Right kidney (tissue), 9 donors: Measurements from ENCODE around the gene GPR137C.

ENCODE experiments used
- DNase-seq: peaks from one replicate; pipeline ENCODE4 v3.0.0-alpha.2; 2016
- long read RNA-seq, 8 donors: transcript quantifications; one replicate each; lab custom pipeline, GENCODE V29; 2026

Gene GPR137C, protein sequence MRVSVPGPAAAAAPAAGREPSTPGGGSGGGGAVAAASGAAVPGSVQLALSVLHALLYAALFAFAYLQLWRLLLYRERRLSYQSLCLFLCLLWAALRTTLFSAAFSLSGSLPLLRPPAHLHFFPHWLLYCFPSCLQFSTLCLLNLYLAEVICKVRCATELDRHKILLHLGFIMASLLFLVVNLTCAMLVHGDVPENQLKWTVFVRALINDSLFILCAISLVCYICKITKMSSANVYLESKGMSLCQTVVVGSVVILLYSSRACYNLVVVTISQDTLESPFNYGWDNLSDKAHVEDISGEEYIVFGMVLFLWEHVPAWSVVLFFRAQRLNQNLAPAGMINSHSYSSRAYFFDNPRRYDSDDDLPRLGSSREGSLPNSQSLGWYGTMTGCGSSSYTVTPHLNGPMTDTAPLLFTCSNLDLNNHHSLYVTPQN
- long read RNA-seq, donor 1, full-length matches to known transcripts: 1 of 1 reads
- long read RNA-seq, donor 1, partial matches to known transcripts: 0 of 1 reads
- long read RNA-seq, donor 1, other reads (novel, unspliced or antisense): 0 of 1 reads
- long read RNA-seq, donor 2: 0 reads
- long read RNA-seq, donor 3: 0 reads
- long read RNA-seq, donor 4, partial matches to known transcripts: 0 of 3 reads
- long read RNA-seq, donor 4, other reads (novel, unspliced or antisense): 0 of 3 reads
- long read RNA-seq, donor 5, partial matches to known transcripts: 0 of 1 reads
- long read RNA-seq, donor 5, other reads (novel, unspliced or antisense): 0 of 1 reads
- long read RNA-seq, donor 6, partial matches to known transcripts: 0 of 1 reads
- long read RNA-seq, donor 6, other reads (novel, unspliced or antisense): 0 of 1 reads
- long read RNA-seq, donor 7: 0 reads
- long read RNA-seq, donor 8: 0 reads

DNA sequence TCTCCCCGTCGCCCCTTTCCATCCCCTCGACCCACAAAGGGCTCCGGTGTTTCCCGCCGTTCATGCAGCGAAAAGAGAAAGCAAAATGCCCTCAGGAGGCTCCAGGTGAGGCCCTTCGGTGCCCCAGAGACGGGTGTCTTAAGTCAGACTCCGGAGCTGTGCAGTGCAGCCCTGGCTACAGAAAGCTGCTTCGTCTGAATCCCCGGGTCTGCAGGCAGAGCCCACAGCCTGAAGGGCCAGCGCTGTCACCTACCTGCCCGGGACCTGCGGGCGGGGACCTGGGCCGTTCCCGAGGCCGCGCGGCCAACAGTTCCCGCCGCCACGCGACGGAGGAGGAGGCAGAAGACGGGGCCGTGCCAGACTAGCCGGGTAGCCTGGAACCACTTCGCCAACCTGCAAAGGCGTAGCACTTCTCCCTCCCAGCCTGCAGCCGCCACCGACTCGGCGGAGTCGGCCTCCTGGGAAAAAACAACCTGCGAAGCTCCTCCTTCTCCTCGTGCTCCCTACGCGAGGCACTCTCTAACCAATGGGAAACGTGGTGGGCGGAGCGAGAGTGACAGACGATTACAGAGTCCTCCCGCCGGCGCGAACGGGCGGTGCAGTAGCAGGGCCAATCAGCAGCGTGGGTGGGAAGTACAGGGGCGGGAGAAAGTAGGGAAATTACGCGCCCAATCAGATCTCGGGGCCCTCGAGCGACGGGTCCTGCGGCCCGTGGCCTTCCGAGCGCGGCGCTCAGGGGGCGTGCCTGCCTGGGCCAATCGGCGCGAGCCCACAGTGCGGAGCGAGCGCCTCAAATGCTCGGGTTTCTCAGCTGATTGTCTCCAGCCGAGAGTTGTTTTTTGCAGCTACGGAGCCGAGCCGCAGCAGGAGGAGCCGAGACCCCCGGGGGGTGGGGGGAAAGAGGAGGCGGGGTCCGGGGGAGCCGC, at the start of gene GPR137C, which contains the start of gene TXNDC16:
TSS of gene GPR137C (plus strand) at position 774 of the 926 bp plus-strand sequence. CDS start 312 bp downstream, outside the sequence.
TSS of gene TXNDC16 (minus strand) at position 443 of the 926 bp plus-strand sequence. CDS start 8,948 bp downstream, outside the sequence.
- DNase-seq: peak; percentile 92

GRCh38 chr14:52513249-52513648, 39.4 kb upstream of the GPR137C start:
- DNase-seq: no peak

GRCh38 chr14:52514046-52514811, 38.4 kb upstream of the GPR137C start:
- DNase-seq: no peak

DNA sequence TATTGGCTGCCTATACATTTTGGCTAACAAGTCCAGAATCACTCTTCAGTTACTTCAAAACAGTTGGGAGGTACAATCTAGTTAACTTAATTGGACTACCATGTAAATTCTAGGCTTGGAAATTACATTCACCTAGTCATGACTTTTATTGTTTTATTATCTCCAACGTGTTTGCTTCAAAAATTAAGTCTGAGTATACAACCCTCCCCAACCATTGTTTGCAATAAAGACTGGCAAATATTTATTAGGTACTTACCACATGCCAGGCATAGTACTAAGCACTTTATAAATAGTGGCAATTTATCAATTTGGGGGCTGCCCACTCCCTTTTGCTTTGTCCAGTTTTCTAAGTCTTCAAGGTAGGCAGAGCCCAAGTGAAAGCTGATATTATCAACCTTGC, 30.6 kb upstream of the GPR137C start:
- no peak for DNase-seq

DNA sequence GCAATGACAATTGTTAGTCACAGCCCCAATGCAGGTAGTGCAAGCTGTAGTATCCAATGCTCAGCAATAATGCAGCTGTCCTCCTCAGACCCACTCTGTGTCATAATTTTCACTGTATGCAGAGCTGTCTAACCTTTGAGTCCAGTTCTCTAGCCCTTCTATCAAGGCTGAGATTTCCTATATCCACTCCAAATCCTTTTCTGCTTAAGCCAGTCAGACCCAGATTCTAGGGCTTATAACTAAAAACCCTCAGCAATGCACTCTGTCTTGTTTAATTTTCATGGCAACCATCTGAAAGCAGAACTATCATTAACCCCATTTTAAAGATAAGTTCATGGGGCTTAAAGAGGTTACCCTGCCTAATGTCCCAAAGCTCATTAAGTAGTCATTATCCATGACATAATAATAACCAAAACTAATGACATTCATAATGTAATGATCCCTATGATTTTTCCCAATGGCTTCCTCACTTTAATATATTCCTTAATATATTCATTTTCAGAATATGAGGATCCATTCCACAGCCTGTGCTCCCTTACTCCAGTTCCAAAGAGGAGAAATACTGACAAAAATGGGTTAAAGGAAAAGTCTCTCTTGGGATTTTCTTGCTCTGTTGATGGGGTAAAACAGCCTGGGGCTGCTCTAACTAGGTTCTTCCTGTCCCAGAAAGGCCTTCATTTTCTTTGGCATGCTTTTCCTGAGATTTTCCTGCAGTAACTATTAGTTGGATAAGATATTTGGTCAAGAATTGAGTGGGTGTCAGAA, 29.9 kb upstream of the GPR137C start:
- DNase-seq: no peak

- DNase-seq: no peak
Observed at GRCh38 chr14:52527052-52527451, 25.6 kb upstream of the GPR137C start.

DNA sequence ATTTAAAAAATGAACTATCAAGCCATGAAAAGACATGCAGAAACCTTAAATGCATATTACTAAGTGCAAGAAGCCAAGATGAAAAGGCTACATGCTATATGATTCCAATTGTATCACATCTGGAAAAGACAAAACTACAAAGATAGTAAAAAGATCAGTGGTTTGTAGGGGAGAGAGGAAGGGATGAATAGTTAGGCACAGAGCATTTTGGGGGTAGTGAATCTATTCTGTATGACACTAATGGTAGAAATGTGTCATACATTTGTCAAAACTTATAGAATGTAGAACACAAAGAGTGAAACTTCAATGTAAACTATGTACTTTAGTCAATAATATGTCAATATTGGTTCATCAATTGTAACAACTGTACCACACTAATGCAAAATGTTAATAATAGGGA, 21.2 kb upstream of the GPR137C start:
- DNase-seq: no peak

DNA sequence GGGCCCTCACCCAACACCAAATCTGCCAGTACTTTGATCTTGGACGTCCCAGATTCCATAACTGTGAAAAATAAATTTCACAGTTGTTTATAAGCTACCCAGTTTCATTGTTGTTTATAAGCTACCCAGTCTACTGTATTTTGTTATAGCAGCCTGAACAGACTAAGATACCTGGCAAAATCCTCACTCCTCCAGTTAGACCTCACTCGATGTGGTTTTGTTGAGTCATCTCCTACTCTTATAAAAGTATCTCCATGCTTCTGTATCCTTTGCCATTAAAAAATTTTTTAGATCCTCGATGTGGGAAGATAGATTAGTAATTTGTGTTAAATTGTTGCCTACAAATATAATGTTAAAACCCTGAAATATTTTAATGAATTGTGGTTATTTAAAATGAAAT, 16.4 kb upstream of the GPR137C start:
- no peak for DNase-seq

- DNase-seq: no peak
Observed at GRCh38 chr14:52538623-52539022, 14.0 kb upstream of the GPR137C start.

DNA sequence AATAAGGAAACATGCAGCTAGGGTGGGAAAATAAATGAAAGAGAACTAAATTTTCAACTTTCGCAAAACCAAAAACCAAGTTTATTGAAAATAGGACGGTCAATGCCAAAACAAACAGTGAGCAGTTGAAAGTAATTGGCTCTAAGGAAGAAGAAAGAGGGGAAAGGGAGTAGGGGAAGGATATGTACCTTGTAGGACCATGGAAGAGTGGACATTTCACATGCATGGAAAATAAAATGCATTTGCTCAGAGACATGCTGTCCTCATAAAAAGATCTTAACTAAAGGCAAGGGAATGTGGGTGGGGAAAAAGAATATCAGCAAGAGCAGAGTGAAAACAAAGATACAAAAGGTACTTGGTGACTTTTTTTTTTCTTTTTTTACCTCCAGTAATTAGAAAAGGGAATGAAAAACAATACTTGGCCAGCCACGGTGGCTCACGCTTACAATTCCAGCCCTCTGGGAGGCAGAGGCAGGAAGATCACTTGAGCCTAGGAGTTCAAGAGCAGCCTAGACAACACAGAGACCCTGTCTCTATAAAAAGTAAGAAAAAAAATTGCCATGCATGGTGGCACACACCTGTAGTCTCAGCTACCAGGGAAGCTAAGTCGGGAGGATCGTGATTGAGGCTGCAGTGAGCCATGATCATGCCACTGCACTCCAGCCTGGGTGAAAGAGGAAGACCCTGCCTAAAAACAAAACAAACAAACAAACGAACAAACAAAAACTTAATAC, 6.9 kb upstream of the GPR137C start:
- no peak for DNase-seq

DNA sequence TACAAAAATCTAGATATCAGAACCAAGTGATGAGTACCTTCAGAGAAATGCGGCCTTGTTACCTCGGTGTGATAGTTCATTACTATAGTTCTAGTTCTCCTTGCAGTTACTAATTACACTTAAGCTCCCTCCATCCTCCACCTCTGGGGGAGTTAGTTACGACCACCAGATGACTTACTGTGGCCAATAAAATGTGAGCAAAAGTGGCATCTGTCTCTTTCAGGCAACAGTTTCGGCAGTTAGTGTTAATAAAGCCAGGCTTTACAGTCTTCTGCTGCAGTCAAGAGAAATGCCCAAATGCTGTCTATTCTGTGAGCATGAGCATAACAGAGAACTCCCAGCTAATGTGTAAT, 6.3 kb upstream of the GPR137C start:
- DNase-seq: no peak

- DNase-seq: no peak
Observed at GRCh38 chr14:52547027-52547426, 5.6 kb upstream of the GPR137C start.

GRCh38 chr14:52547526-52547925, 5.1 kb upstream of the GPR137C start:
- no peak for DNase-seq

GRCh38 chr14:52550661-52551060, 2.0 kb upstream of the GPR137C start:
- DNase-seq: no peak

DNA sequence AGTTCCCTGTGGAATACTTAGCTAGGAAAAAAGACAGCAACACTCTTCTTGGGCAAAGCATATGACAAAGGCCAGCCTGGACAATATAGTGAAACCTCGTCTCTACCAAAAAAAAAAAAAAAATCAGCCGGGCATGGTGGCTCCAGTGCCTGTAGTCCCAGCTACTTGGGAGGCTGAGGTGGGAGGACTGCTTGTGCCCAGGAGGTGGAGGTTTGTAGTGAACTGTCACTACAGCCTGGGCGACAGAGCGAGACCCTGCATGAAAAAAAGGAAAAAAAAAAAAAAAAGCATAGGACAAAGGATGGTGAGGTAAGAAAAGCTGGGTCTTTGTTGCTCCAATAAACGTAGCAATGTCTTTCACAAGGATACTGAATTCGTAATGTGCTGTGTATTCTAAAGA, 1.4 kb upstream of the GPR137C start:
- DNase-seq: no peak

DNA sequence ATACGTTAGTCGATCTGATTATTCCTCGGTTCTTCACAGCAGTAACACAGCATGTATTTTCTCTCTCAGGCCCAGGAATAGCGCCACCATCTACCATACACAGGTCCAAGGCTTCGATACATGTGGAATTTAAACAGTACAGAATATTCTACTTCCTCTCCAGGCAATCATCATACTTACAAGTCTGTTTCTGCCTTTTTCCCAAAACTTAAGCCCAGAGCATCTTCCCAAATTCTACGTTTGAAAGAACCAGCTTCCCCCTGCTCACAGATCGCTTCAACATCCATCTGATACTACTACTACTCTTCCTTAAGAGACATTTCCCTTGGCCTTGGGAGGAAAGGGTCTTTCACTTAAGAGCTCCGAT, 957 bp upstream of the GPR137C start:
- peak; percentile 66 for DNase-seq

DNA sequence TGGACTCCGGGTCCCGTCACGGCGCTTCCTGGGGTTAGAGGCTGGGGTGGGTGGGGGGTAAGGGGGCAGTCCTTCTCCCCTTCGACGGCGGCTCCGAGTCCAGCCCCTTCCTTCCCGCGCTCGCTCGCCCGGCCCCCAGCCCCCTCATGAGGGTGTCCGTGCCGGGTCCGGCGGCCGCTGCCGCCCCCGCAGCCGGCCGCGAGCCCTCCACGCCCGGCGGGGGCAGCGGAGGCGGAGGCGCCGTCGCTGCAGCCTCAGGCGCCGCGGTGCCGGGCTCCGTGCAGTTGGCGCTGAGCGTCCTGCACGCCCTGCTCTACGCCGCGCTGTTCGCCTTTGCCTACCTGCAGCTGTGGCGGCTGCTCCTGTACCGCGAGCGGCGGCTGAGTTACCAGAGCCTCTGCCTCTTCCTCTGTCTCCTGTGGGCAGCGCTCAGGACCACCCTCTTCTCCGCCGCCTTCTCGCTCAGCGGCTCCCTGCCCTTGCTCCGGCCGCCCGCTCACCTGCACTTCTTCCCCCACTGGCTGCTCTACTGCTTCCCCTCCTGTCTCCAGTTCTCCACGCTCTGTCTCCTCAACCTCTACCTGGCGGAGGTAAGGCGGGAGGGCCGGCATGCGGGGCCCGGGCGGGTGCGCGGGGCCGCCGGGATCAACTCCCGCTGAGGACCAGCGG, 500 bp downstream of the GPR137C start:
- DNase-seq: peak; percentile 87

DNA sequence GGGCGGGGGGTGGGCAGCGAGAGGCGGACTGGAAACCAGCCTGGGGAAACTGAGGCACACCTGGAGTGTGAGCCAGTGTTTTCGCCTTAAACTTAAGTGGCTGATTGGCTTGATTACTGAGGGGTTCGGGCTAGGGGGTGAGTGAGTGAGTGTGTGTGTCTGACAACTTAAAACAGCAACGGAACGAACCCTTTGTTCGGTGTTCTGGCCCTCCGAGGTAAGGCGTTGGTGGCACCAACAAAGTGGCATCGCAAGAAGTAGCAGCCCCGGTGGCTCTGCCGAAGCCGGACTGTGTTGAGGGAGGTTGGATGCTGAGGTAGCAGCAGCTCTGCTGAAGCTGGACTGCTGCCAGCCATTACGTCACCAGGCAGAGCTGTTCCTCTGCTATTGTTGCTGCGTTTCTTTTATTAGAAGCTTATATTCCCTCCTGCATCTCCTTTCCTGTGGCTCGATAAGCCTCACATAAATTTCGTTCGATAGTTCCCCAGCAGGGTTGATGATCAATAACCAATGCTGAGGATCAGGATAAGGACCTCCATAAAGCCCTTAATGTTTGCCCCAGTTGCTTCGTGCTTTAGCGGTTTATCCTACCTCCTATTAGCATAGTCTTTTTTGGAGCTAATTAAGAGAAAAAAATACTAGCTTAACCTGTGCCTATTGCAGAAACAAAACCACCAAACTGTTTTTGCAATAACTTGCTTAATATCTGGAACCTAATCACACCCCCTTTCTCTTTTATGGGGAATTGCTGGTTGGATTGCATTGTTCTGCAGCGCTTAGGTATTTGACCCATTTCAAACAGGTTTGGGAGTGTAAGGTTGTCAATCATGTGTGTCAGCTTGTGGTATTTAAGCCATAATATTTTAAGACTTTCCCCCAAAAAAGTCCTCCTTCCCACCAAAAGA, 1.3 kb downstream of the GPR137C start:
- peak; percentile 81 for DNase-seq
